CD4-positive, alpha-beta T cell (primary cell): ENCODE measurements around the gene STEAP1. TPM values are rescaled to one million over a fixed set of nuclear protein-coding genes. Genes with fewer than 3 reads are reported as not detected.

Source experiments
- ATAC-seq: fragments of 200-7000 bp; cut with Tn5 transposase; one replicate; pipeline ENCODE4 v1.10.0; 2022; ENCODE audit warnings: mild to moderate bottlenecking; ENCODE audit not compliant: poor library complexity
- CTCF ChIA-PET: fragments of 350-600 bp; sonication (Branson Sonifier 250); formaldehyde crosslinking; loops from one replicate; lab custom pipeline; 2021; ENCODE audit warnings: antibody characterized with exemption, inconsistent platforms; lab: Charles Lee
- POLR2A ChIA-PET: fragments of 350-600 bp; sonication (Branson Sonifier 250); formaldehyde crosslinking; loops from one replicate; lab custom pipeline; 2021; ENCODE audit warnings: antibody characterized with exemption, inconsistent platforms; lab: Charles Lee
- DNase-seq, 14 experiments: peaks; one replicate each; pipeline ENCODE4 v3.0.0-alpha.2; 2013 to 2020; ENCODE audit warnings: mixed read lengths in 2 of 14
- H3K27ac ChIP-seq, 2 donors: one replicate each; pipeline versions ENCODE4 v1.5.1 to v1.7.0; 2013; ENCODE audit warnings: low read length in 2 of 2, low read depth in 1 of 2, mild to moderate bottlenecking in 1 of 2
- H3K27me3 ChIP-seq, 2 experiments: 1 replicate in 1 of 2; 2 replicates in 1 of 2; pipeline versions ENCODE4 v1.6.1 to v1.7.0; 2013; ENCODE audit warnings: low read length in 2 of 2, control low read depth in 1 of 2, mild to moderate bottlenecking in 1 of 2, moderate library complexity in 1 of 2; ENCODE audit not compliant: insufficient read depth in 2 of 2, control insufficient read depth in 1 of 2
- H3K36me3 ChIP-seq: one replicate; pipeline ENCODE4 v1.6.1; 2013; ENCODE audit warnings: low read length, control low read depth; ENCODE audit not compliant: insufficient read depth
- H3K4me1 ChIP-seq: one replicate; pipeline ENCODE4 v1.6.1; 2013; ENCODE audit warnings: low read length, control low read depth; ENCODE audit not compliant: insufficient read depth
- H3K4me3 ChIP-seq: one replicate; pipeline ENCODE4 v1.5.1; 2013; ENCODE audit warnings: mild to moderate bottlenecking, low read length, moderate library complexity
- H3K9me3 ChIP-seq, 2 experiments: 1 replicate in 1 of 2; 2 replicates in 1 of 2; pipeline versions ENCODE4 v1.6.1 to v1.7.0; 2013; ENCODE audit warnings: low read length in 2 of 2, mild to moderate bottlenecking in 2 of 2, control low read depth in 1 of 2, moderate library complexity in 1 of 2; ENCODE audit not compliant: control insufficient read depth in 1 of 2, insufficient read depth in 1 of 2
- H3K27ac Mint-ChIP-seq: one replicate; pipeline ENCODE4 v1.8.0; 2020; ENCODE audit warnings: mixed read lengths
- H3K27me3 Mint-ChIP-seq: one replicate; pipeline ENCODE4 v1.8.0; 2021; ENCODE audit warnings: mixed read lengths
- H3K36me3 Mint-ChIP-seq: one replicate; pipeline ENCODE4 v1.8.0; 2021; ENCODE audit warnings: low read depth, mixed read lengths
- H3K4me1 Mint-ChIP-seq: one replicate; pipeline ENCODE4 v1.8.0; 2021; ENCODE audit warnings: low read depth, mixed read lengths
- H3K4me3 Mint-ChIP-seq: one replicate; pipeline ENCODE4 v1.8.0; 2020; ENCODE audit warnings: mild to moderate bottlenecking, mixed read lengths
- H3K9me3 Mint-ChIP-seq: one replicate; pipeline ENCODE4 v1.8.0; 2020; ENCODE audit warnings: mixed read lengths
- intact Hi-C, 2 experiments: fragments of 100-400 bp; cut with DNase I in 1 of 2; cut with micrococcal nuclease in 1 of 2; formaldehyde crosslinking; loops; one replicate each; pipeline versions ENCODE4 v1.15.1 to v1.9.0; 2023 to 2025; cut with DNase I, micrococcal nuclease
- total RNA-seq, 174 experiments: library from RNA in 2 of 174; stranded (reverse) in 2 of 174; gene quantifications; one replicate each; pipeline ENCODE4 v1.2.3 and lab custom pipeline; 2021 to 2026
- TF ChIP-seq, protein P1 (sequence below): fragments of 200-600 bp; IDR thresholded peaks from one replicate; pipeline ENCODE4 v1.8.0; 2022; ENCODE audit warnings: antibody characterized with exemption, mild to moderate bottlenecking

Gene STEAP1
- total RNA-seq, 2 experiments from 2014 or later = not detected

DNA sequence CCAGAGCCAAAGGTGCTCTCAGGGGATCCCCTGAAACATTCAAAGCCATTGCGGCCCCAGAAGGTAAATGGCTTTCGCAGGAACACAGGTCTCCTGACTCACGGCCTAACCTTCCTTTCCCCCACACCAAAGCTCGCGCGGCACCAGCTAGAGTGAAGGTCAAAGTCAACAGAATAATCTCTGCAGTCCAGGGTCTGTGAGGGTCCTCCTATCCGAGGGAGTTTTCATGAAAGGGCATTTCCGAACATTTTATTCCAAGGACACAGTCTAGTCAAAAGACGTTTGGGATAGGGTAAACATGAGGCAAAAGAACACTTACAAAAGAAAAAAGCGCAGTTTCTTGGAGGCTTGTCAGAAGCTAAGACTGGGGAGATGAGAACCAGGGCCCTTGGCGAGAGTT lies 56.7 kb downstream of the STEAP1 start:
- H3K27me3 Mint-ChIP-seq = peaks cover 19% of the 10 kb centered on the region
- no peaks in the 10 kb centered on the region for H3K9me3 ChIP-seq
- DNase-seq (no peak), ATAC-seq (no peak)
- POLR2A ChIA-PET = no interaction called here
- no peak overlapping the region for H3K4me3 ChIP-seq
- H3K9me3 Mint-ChIP-seq = no peaks in the 10 kb centered on the region
- intact Hi-C loops = no loop called here
- peaks cover 31 to 42% of the 10 kb centered on the region in 2 experiments for H3K27me3 ChIP-seq
- no peaks in the 10 kb centered on the region for H3K36me3 Mint-ChIP-seq
- no peak overlapping the region for H3K27ac ChIP-seq
- H3K4me1 ChIP-seq = peaks cover 3% of the 10 kb centered on the region
- H3K27ac Mint-ChIP-seq = no peak overlapping the region
- H3K36me3 ChIP-seq = no peaks in the 10 kb centered on the region
- peaks cover 5% of the 10 kb centered on the region for H3K4me1 Mint-ChIP-seq
- TF ChIP-seq, protein P1, sequence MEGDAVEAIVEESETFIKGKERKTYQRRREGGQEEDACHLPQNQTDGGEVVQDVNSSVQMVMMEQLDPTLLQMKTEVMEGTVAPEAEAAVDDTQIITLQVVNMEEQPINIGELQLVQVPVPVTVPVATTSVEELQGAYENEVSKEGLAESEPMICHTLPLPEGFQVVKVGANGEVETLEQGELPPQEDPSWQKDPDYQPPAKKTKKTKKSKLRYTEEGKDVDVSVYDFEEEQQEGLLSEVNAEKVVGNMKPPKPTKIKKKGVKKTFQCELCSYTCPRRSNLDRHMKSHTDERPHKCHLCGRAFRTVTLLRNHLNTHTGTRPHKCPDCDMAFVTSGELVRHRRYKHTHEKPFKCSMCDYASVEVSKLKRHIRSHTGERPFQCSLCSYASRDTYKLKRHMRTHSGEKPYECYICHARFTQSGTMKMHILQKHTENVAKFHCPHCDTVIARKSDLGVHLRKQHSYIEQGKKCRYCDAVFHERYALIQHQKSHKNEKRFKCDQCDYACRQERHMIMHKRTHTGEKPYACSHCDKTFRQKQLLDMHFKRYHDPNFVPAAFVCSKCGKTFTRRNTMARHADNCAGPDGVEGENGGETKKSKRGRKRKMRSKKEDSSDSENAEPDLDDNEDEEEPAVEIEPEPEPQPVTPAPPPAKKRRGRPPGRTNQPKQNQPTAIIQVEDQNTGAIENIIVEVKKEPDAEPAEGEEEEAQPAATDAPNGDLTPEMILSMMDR = no peak
- no peak overlapping the region for H3K4me3 Mint-ChIP-seq
- CTCF ChIA-PET = no interaction called here

DNA sequence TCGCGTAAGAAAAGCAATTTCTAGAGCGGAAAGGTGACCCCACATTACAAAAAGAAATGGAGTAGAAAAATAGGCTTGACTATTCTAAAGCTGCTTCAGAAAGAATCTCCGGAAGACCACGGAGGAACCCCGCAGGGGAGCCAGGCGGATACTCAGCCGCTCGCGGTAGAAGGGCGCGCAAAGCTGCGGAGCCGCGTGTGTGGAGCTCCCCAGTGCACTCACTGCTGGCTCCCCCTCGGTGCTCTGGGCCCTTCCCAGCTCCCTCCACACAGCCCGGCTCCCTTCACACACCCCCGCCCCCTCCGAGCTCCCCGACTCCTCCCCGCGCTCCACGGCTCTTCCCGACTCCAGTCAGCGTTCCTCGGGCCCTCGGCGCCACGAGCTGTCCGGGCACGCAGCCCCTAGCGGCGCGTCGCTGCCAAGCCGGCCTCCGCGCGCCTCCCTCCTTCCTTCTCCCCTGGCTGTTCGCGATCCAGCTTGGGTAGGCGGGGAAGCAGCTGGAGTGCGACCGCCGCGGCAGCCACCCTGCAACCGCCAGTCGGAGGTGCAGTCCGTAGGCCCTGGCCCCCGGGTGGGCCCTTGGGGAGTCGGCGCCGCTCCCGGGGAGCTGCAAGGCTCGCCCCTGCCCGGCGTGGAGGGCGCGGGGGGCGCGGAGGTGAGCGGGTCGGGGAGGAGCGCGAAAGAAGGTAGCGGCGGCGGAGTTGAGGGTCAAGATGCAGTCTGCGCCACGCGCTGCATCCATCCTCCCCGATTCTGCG lies 57.3 kb downstream of the STEAP1 start, which contains the start of gene STEAP2:
Gene STEAP2, plus strand, starts transcription at position 350 of the 758 bp plus-strand sequence. CDS start 13,343 bp downstream, outside the sequence.
- DNase-seq (peak in 3 of 14 experiments; percentile 20 to 32 (median 25)), ATAC-seq (peak; percentile 41)
- intact Hi-C loops = no loop called here
- ChIA-PET CTCF (no interaction called here), POLR2A (no interaction called here)
- no peak within 1 kb of the TSS for H3K4me3 Mint-ChIP-seq
- Histone ChIP-seq H3K27ac (no peak within 1 kb of the TSS), H3K9me3 (no peaks in the 10 kb centered on the region), H3K27me3 (peaks cover 31 to 42% of the 10 kb centered on the region in 2 experiments), H3K4me3 (no peak within 1 kb of the TSS), H3K36me3 (no peaks in the 10 kb centered on the region), H3K4me1 (peaks cover 3% of the 10 kb centered on the region)
- TF ChIP-seq, protein P1 = no peak
- H3K9me3 Mint-ChIP-seq = no peaks in the 10 kb centered on the region
- no peaks in the 10 kb centered on the region for H3K36me3 Mint-ChIP-seq
- peaks cover 19% of the 10 kb centered on the region for H3K27me3 Mint-ChIP-seq
- peaks cover 5% of the 10 kb centered on the region for H3K4me1 Mint-ChIP-seq
- H3K27ac Mint-ChIP-seq = no peak within 1 kb of the TSS

DNA sequence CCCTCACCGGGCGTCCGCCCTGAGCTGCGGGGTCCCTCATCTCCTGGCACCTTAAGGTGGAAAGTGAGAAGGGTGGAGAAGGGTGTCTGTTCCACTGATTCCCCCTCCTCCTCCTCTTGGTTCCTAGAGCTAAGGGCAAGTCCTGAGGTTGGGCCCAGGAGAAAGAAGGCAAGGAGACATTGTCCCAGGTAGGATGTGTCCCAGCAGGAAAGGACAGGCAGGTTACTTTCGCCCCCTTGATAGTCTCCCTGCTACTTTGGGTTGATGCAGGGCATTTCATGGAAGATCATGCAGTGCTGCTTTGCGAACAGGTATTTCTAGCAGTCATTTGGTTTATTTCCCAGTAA lies 57.9 kb downstream of the STEAP1 start:
- POLR2A ChIA-PET = no interaction called here
- H3K36me3 ChIP-seq = no peaks in the 10 kb centered on the region
- TF ChIP-seq, protein P1 = no peak
- peaks cover 3% of the 10 kb centered on the region for H3K4me1 ChIP-seq
- no peaks in the 10 kb centered on the region for H3K9me3 Mint-ChIP-seq
- DNase-seq (no peak), ATAC-seq (no peak)
- H3K4me3 Mint-ChIP-seq = no peak overlapping the region
- H3K27ac ChIP-seq = no peak overlapping the region
- H3K27me3 Mint-ChIP-seq = peaks cover 19% of the 10 kb centered on the region
- CTCF ChIA-PET = no interaction called here
- H3K27me3 ChIP-seq = peaks cover 31 to 42% of the 10 kb centered on the region in 2 experiments
- H3K36me3 Mint-ChIP-seq = no peaks in the 10 kb centered on the region
- no peak overlapping the region for H3K27ac Mint-ChIP-seq
- intact Hi-C loops = no loop called here
- H3K9me3 ChIP-seq = no peaks in the 10 kb centered on the region
- H3K4me3 ChIP-seq = no peak overlapping the region
- H3K4me1 Mint-ChIP-seq = peaks cover 5% of the 10 kb centered on the region
